Effector memory CD4-positive, alpha-beta T cell (primary cell): Measurements from ENCODE around the gene ZNF438.

ENCODE experiments used
- DNase-seq, 3 donors: peaks; one replicate each; pipeline ENCODE4 v3.0.0-alpha.2; 2020
- H3K27ac ChIP-seq: 2 replicates; pipeline ENCODE4 v1.7.0; 2013; ENCODE audit warnings: mild to moderate bottlenecking, low read length, moderate library complexity; ENCODE audit not compliant: insufficient read depth, poor library complexity, severe bottlenecking
- H3K27me3 ChIP-seq: replicated peaks from 2 replicates; pipeline ENCODE4 v1.7.0; 2013; ENCODE audit warnings: mild to moderate bottlenecking, low read length; ENCODE audit not compliant: insufficient read depth, control insufficient read depth, poor library complexity, severe bottlenecking
- H3K36me3 ChIP-seq: 2 replicates; pipeline ENCODE4 v1.7.0; 2013; ENCODE audit warnings: mild to moderate bottlenecking, low read length, moderate library complexity; ENCODE audit not compliant: control insufficient read depth, insufficient read depth
- H3K4me1 ChIP-seq: 2 replicates; pipeline ENCODE4 v1.7.0; 2013; ENCODE audit warnings: low read length, mild to moderate bottlenecking; ENCODE audit not compliant: control insufficient read depth, insufficient read depth, poor library complexity, severe bottlenecking
- H3K4me3 ChIP-seq: 2 replicates; pipeline ENCODE4 v1.7.0; 2013; ENCODE audit warnings: low read length, low read depth, mild to moderate bottlenecking; ENCODE audit not compliant: insufficient read depth, poor library complexity, severe bottlenecking
- H3K9me3 ChIP-seq: 2 replicates; pipeline ENCODE4 v1.7.0; 2013; ENCODE audit warnings: mild to moderate bottlenecking, low read length, moderate library complexity; ENCODE audit not compliant: control insufficient read depth

Gene ZNF438

DNA sequence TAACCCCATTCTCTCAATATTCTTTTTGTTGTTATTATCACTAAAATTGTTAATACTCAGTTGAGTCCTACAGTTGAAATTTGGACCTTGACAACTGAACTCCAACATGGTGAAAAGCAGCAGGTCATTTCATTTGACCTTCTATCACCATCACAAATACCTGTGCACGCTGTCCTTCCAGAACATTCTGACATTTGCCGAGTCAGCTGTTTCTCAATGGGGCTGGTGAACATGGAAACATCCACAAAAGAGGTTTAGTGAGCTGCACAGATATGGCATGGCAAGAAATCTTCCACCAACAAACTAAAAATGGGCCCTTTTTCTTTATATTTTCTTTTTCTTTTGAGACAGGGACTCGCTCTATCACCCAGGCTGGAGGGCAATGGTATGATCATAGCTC lies 169.7 kb downstream of the ZNF438 start:
- Histone ChIP-seq H3K4me1 (no peaks in the 10 kb centered on the region), H3K27me3 (no peaks in the 10 kb centered on the region), H3K36me3 (no peaks in the 10 kb centered on the region), H3K4me3 (no peak overlapping the region), H3K27ac (no peak overlapping the region), H3K9me3 (no peaks in the 10 kb centered on the region)
- DNase-seq = no peak

DNA sequence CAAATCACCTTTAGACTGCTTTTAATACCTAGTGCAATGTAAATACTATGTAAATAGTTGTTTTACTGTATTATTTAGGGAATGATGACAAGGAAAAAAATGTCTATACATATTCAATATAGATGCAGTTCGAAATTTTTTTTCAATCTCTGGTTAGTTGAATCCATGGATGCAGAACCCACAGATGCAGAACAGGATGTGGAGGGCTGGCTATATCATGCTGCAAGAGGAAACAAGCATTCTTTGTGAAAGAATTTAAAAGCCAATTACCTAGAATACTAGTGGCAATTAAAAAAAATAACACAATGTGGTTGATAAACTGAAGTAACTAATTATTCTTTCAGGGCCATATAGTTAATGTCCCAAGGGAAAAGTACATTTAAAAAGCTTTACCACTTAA lies 170.4 kb downstream of the ZNF438 start:
- Histone ChIP-seq H3K4me1 (no peaks in the 10 kb centered on the region), H3K27me3 (no peaks in the 10 kb centered on the region), H3K36me3 (no peaks in the 10 kb centered on the region), H3K4me3 (no peak overlapping the region), H3K9me3 (no peaks in the 10 kb centered on the region), H3K27ac (no peak overlapping the region)
- no peak for DNase-seq

DNA sequence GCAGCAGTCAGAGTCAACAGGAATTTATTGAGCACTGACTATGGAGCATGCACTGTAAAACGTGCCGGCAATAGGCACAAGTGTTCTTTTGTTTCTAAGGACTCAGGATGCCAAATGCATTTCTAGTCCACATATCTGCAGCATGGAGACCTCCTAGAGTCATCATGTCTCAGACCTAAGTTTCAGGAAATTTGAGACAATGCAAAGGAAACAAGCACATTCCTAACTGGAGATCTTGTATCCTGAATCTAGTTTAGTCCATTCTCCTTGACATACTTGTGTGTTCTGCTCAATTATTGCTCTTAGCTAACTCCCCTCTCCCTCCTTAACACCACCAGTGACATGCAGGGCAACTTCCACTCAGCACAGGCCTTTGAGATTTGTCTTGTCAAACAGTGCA lies 173.2 kb downstream of the ZNF438 start:
- no peaks in the 10 kb centered on the region for H3K27me3 ChIP-seq
- H3K36me3 ChIP-seq = no peaks in the 10 kb centered on the region
- H3K9me3 ChIP-seq = no peaks in the 10 kb centered on the region
- DNase-seq = no peak
- no peak overlapping the region for H3K4me3 ChIP-seq
- no peaks in the 10 kb centered on the region for H3K4me1 ChIP-seq
- no peak overlapping the region for H3K27ac ChIP-seq

DNA sequence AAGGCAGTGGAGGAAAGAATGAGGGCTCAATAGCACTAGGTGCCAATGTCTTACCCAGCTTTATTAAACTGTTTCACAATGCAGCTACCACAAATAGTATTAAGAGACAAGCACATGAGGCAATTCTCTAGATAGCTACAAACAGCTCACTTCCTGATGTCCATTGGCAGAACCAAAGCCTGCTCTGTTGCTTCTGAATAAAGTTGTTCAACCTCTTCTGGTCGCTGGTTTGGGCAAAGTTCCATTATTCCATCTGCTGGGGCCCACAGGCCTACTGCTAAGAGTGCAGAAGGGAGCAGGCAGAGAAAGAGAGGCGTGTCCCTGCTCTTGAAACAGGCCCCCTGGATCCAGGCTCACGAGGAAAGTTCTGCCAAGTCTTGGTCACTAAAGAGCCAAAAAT lies 173.9 kb downstream of the ZNF438 start:
- H3K9me3 ChIP-seq = no peaks in the 10 kb centered on the region
- no peaks in the 10 kb centered on the region for H3K36me3 ChIP-seq
- H3K4me3 ChIP-seq = no peak overlapping the region
- no peaks in the 10 kb centered on the region for H3K27me3 ChIP-seq
- no peak overlapping the region for H3K27ac ChIP-seq
- DNase-seq = no peak
- no peaks in the 10 kb centered on the region for H3K4me1 ChIP-seq

DNA sequence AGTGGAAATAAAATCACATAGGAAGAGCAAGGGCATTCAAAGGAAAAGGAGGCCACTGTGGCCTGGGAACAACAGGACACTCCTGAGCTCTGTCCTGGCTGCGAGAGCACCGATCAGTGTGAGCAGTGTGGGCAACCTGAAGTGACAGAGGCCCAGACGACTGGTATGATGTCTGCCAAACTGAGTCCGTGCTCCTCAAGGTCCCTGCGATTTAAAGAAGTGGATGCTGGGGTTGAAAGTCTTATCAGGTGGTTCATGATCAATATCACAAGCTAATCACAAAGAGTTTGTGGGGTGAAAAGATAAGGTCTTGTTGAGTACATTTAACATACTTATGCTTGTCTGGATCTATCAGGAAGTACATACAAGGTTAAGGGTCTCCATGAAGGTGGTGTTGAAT lies 176.5 kb downstream of the ZNF438 start:
- no peaks in the 10 kb centered on the region for H3K27me3 ChIP-seq
- H3K9me3 ChIP-seq = no peaks in the 10 kb centered on the region
- H3K36me3 ChIP-seq = no peaks in the 10 kb centered on the region
- H3K4me3 ChIP-seq = no peak overlapping the region
- DNase-seq = no peak
- no peak overlapping the region for H3K27ac ChIP-seq
- H3K4me1 ChIP-seq = no peaks in the 10 kb centered on the region

DNA sequence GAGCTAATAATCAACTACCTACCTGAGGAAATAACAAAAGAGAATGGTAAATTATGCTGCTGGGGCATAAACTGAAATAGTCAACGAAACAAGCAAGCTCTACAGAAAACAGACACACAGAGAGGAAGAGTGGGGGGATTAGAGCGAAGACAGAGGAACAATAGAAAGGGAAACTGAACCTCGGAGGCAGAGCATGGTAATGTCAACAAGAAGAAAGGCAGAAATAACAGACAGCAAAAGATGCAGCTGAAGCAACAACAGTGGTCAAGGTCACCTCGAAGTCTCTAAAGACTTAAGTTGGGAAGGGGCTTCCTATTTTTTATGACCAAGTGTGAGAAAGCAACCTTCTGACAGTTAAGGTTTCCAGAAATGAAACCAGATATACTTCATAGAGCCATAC lies 177.0 kb downstream of the ZNF438 start:
- H3K4me1 ChIP-seq = no peaks in the 10 kb centered on the region
- no peaks in the 10 kb centered on the region for H3K36me3 ChIP-seq
- no peak overlapping the region for H3K27ac ChIP-seq
- H3K9me3 ChIP-seq = no peaks in the 10 kb centered on the region
- H3K27me3 ChIP-seq = no peaks in the 10 kb centered on the region
- DNase-seq = no peak
- H3K4me3 ChIP-seq = no peak overlapping the region

DNA sequence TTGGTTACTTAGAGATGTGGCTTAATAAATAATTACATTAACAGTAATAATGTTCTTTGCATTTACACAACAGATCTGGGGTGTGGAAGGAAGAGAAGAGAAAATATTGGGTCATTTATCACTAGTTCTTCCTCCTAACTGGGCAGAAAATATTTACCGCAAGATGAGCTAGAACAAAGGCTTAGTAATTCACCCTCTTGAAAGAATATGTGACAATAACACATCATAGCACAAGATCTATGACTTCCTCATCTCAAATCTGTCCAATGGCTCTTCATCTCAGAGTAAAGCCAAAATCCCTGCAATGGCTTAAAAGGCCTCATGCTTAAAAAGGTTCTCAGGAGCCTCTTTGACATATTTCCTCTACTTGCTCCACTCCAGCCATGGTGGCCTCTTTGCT lies 178.6 kb downstream of the ZNF438 start:
- Histone ChIP-seq H3K9me3 (no peaks in the 10 kb centered on the region), H3K36me3 (no peaks in the 10 kb centered on the region), H3K4me1 (no peaks in the 10 kb centered on the region), H3K4me3 (no peak overlapping the region), H3K27me3 (no peaks in the 10 kb centered on the region), H3K27ac (no peak overlapping the region)
- DNase-seq = no peak

DNA sequence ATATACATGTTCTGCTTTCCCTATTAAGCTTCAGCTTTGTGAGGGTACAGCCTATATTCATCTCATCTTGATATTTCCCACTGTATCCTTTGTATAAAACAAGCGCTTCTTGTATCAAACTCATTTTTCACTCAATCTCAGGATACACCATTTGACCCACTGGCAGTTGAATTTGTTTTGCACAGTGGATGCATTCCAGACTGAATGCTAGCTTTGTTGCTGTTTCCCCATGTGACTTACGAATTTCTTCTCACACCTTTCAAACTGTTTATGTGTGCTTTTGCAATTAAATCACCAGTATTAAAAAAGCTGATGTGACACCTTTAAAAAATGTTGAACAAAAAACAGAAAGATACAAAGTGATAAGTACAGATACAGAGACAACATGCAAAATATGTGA lies 180.9 kb downstream of the ZNF438 start:
- H3K9me3 ChIP-seq = no peaks in the 10 kb centered on the region
- H3K36me3 ChIP-seq = no peaks in the 10 kb centered on the region
- DNase-seq = no peak
- H3K4me1 ChIP-seq = no peaks in the 10 kb centered on the region
- H3K27ac ChIP-seq = no peak overlapping the region
- no peaks in the 10 kb centered on the region for H3K27me3 ChIP-seq
- H3K4me3 ChIP-seq = no peak overlapping the region

DNA sequence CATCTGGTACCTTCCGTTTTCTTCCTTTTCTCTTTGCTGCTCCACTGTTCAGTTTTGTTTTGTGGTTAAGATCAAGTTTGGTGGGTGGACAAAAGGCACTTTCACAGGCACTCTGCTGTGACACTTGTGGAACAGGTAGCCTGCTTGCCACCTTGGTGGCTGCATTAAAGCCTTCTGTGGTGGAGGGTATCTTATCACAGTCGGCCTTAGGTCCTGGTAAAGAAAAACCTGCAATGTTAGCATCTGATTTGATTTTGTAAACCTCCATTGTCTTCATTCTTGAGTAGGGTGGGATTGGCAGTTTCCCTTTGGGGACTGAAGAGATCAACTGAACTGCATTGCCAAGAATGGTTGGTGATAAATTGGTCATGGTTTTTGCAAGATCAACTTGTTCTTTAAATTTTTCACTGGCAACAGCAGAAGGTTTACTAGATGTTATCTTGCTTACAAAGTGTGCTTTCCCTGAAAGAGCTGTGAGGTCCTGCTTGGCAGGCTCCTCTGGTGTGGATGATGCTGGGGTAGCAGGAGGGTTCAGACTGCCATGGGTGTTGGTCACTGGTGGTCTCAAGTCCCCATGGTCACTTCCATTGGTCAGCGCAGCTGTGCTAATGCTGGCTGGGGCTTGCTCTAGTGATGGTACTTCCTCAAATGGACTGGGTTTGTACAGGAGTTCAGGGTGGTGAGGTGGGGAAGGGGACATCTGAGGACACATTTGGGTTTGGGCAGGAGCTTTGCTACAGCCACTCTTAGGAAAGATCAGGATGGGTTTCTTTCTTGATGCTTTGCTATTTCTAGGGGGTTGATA lies 182.2 kb downstream of the ZNF438 start:
- Histone ChIP-seq H3K4me3 (no peak overlapping the region), H3K9me3 (no peaks in the 10 kb centered on the region), H3K4me1 (no peaks in the 10 kb centered on the region), H3K36me3 (no peaks in the 10 kb centered on the region), H3K27ac (no peak overlapping the region), H3K27me3 (no peaks in the 10 kb centered on the region)
- no peak for DNase-seq

DNA sequence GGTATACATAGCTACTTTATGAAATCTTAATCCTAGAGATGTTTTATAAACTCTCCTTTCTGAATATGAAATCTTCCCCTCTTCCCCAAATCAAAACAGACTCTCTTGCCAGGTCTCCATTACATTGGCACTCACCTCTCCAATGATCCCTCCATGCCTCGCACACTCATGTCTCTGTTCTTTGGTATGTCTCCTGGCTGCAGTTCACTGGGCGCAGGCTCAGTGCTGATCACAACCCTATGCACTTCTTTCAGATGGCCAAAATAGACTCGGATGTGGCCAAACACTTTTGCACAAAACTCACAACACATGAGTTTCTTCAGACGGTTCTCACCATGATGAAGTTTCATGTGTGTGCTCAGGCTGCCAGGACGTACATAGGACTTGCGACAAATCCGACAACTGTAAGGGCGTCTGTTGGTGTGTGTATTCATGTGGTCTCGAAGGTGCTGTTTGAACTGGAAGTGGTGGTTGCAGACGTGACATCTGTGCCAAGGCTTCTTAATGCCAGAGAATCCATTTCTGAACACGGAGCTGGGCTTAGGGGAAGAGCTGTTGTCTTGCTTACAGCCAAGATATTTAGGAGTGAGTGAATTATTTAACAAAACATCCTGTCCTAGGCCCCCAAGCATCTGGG lies 183.2 kb downstream of the ZNF438 start:
- Histone ChIP-seq H3K36me3 (no peaks in the 10 kb centered on the region), H3K27ac (no peak overlapping the region), H3K27me3 (no peaks in the 10 kb centered on the region), H3K4me3 (no peak overlapping the region), H3K9me3 (no peaks in the 10 kb centered on the region), H3K4me1 (no peaks in the 10 kb centered on the region)
- DNase-seq = no peak
